ENCODE data around the gene DCN.

- TF ChIP-seq CTCF (IDR thresholded peaks at IDR 0.05) (no peak), EZH2 (IDR thresholded peaks at IDR 0.05) (no peak), EZH2phosphoT487 (IDR thresholded peaks at IDR 0.05) (no peak)
Measured at GRCh38 chr12:91133871-91134270, 48.7 kb downstream of the DCN start.

Data from neural progenitor cell (in vitro differentiated cells).